ENCODE measurements around the gene ITPK1. TPM values are rescaled to one million over a fixed set of nuclear protein-coding genes. Genes with fewer than 3 reads are reported as not detected.

ITPK1 gene
- total RNA-seq, 1 donor from 2014 or later, result 112 TPM

DNA sequence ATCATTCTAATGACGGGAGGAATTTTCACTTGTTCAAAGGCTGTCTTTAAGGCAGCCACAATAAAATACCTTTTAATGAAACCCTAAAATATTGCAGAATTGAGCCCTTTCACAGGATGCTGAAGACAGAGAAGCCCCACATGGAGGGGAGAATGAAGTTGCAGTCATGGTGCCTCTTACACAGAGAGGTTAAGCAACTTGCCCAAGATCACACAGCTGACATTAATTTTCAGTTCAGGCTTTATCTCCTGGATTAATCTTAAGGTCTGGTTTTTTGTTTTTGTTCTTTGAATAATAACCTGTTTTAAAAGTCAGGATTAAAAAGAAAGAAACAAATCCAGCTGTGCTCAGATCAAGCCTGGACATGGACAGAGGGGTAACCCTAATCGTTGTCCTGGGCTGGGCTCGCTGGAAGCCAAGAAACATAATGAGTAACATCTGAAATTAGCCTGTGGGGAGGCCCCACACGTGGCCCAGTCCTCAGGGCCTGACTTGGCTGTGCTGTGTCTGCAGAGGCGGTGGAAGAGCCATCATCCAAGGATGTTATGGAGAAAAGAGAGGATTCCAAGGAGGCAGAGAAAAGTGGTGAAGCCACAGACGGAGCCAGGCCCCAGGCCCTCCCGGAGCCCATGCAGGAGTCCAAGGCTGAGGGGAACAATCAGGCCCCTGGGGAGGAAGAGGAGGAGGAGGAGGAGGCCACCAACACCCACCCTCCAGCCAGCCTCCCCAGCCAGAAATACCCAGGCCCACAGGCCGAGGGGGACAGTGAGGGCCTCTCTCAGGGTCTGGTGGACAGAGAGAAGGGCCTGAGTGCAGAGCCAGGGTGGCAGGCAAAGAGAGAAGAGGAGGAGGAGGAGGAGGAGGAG lies 184.8 kb downstream of the ITPK1 start:
- no peak overlapping the region for H3K4me3 ChIP-seq
- intact Hi-C loops (cut with micrococcal nuclease), result no loop called here
- H3K36me3 ChIP-seq, result peaks cover 7% of the 10 kb centered on the region
- H3K27me3 ChIP-seq (ENCODE audit: low read depth), result no peaks in the 10 kb centered on the region
- TF ChIP-seq, protein P1, sequence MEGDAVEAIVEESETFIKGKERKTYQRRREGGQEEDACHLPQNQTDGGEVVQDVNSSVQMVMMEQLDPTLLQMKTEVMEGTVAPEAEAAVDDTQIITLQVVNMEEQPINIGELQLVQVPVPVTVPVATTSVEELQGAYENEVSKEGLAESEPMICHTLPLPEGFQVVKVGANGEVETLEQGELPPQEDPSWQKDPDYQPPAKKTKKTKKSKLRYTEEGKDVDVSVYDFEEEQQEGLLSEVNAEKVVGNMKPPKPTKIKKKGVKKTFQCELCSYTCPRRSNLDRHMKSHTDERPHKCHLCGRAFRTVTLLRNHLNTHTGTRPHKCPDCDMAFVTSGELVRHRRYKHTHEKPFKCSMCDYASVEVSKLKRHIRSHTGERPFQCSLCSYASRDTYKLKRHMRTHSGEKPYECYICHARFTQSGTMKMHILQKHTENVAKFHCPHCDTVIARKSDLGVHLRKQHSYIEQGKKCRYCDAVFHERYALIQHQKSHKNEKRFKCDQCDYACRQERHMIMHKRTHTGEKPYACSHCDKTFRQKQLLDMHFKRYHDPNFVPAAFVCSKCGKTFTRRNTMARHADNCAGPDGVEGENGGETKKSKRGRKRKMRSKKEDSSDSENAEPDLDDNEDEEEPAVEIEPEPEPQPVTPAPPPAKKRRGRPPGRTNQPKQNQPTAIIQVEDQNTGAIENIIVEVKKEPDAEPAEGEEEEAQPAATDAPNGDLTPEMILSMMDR (IDR thresholded peaks at IDR 0.05; ENCODE audit: borderline replicate concordance), result no peak
- DNase-seq, result no peak
- H3K27ac ChIP-seq (replicated peaks), result no peak overlapping the region
- H3K9me3 ChIP-seq (replicated peaks), result no peaks in the 10 kb centered on the region
- no peaks in the 10 kb centered on the region for H3K4me1 ChIP-seq

DNA sequence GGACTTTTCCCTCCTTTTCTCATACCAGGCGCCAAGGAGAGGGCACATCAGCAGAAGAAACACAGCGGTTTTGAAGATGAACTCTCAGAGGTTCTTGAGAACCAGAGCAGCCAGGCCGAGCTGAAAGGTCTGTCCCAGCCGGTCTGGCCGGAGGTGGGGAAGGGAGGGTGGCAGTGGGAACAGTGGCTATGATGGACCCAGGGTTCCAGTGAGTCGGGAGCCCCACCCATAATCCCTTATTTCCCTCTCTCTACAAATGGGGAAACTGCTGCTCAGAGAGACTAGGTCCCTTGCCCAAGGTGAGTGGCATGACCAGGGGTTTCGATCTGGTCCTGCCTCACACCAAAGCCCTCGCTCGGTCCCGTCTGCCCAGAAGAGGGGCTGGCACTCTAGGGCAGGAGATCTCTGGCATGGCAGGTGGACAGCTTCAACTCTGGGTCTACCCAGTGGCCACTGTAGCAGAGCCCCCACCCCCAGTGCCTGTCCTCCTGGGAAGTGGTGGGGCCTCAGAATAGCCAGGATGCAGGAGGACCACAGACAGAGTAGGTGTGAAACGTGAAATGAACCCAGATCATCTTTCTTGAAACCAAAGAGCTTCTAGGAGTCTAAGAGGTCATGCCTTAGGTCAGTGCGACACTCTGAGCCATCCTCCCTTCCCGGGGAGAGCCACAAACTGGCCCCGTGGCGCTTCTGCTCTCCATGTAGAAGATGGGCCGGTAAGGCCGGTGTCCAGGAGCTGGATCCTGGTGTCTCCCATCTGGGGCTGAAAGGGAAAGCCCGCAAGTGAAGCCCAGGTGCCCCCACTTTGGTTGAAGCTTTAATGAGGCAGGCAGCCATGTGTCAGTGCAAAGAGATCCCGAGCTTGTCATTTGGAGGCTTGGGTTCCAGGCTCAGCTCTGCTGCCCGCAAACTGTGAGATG lies 185.8 kb downstream of the ITPK1 start:
- TF ChIP-seq, protein P1 (IDR thresholded peaks at IDR 0.05; ENCODE audit: borderline replicate concordance), result no peak
- Histone ChIP-seq H3K27ac (replicated peaks) (no peak overlapping the region), H3K9me3 (replicated peaks) (no peaks in the 10 kb centered on the region), H3K4me1 (no peaks in the 10 kb centered on the region), H3K27me3 (ENCODE audit: low read depth) (peaks cover 10% of the 10 kb centered on the region), H3K4me3 (no peak overlapping the region), H3K36me3 (no peaks in the 10 kb centered on the region)
- intact Hi-C loops (cut with micrococcal nuclease), result no loop called here
- no peak for DNase-seq

DNA sequence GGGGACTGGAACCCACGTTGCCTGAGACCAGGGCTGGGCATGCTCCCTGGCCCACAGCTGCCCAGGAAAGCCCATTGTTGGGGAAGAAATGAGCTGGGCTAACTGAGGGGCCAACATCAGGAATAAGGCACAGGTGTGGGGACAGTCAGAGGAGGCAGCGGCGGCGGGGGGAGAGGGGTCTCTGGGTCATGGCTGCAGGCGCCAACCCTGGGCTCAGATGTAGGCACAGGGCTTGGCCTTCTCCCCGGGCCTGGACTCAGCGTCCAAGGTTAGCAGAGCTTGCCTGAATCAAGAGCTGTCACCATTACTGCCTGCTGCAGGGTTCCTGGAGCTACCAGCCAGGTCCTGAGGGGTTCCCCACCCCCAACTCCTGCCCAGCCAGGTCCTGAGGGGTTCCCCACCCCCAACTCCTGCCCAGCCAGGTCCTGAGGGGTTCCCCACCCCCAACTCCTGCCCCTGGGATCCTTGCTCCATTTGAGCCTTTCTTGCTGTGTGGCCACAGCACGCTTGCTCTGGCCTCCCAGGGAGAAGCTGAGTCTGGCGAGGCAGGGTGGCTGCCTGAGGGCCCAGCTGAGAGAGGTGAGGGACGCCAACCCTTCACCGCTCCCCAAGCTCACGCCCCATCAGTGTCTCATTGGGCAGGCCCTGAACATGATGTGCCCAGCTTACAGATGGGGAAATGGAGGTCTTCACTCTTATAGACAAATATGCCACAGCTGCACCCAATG lies 186.6 kb downstream of the ITPK1 start:
- peaks cover 18% of the 10 kb centered on the region for H3K27me3 ChIP-seq (ENCODE audit: low read depth)
- TF ChIP-seq, protein P1 (IDR thresholded peaks at IDR 0.05; ENCODE audit: borderline replicate concordance), result no peak
- intact Hi-C loops (cut with micrococcal nuclease), result no loop called here
- H3K27ac ChIP-seq (replicated peaks), result no peak overlapping the region
- no peaks in the 10 kb centered on the region for H3K9me3 ChIP-seq (replicated peaks)
- no peaks in the 10 kb centered on the region for H3K36me3 ChIP-seq
- H3K4me1 ChIP-seq, result no peaks in the 10 kb centered on the region
- no peak for DNase-seq
- no peak overlapping the region for H3K4me3 ChIP-seq

DNA sequence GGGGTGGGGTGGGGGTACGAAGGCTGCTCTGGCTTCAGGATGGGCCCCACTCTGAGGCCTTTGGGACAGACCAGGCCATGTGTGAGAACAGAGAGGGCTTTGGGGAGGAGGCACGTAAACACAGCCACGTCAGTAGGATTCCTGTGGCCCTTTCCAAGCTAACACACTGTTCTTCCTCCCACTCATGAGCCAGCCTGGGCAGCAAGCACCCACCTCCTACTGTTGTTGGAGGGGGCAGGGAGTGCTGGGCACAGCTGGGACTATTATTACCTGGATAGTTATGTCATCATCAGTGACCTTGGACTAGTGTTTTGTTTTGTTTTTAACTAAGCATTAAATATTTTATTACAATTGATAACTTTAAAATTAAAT lies 187.5 kb downstream of the ITPK1 start:
- no peaks in the 10 kb centered on the region for H3K36me3 ChIP-seq
- peaks cover 3% of the 10 kb centered on the region for H3K4me1 ChIP-seq
- intact Hi-C loops (cut with micrococcal nuclease), result no loop called here
- H3K27ac ChIP-seq (replicated peaks), result no peak overlapping the region
- no peaks in the 10 kb centered on the region for H3K9me3 ChIP-seq (replicated peaks)
- TF ChIP-seq, protein P1 (IDR thresholded peaks at IDR 0.05; ENCODE audit: borderline replicate concordance), result no peak
- DNase-seq, result no peak
- peaks cover 27% of the 10 kb centered on the region for H3K27me3 ChIP-seq (ENCODE audit: low read depth)
- no peak overlapping the region for H3K4me3 ChIP-seq
